ENCODE data around the gene CYP27A1.

Gene CYP27A1

GRCh38 chr2:218807626-218808025 lies 25.7 kb downstream of the CYP27A1 start:
- TF ChIP-seq PPARA (CRISPR knock-in tag; IDR thresholded peaks at IDR 0.05; ENCODE audit: borderline replicate concordance), result no peak
- TF ChIP-seq ZFP30 (CRISPR knock-in tag; IDR thresholded peaks at IDR 0.05), result no peak
- TF ChIP-seq TCF4 (CRISPR knock-in tag; IDR thresholded peaks at IDR 0.05; ENCODE audit: borderline replicate concordance), result no peak
- TF ChIP-seq TOX (CRISPR knock-in tag; IDR thresholded peaks at IDR 0.05; ENCODE audit: borderline replicate concordance), result no peak
- no peak for TF ChIP-seq ZFP3 (CRISPR knock-in tag; IDR thresholded peaks at IDR 0.05)
- ATAC-seq, result no peak

GRCh38 chr2:218809515-218809914 lies 27.6 kb downstream of the CYP27A1 start:
- TF ChIP-seq RARB (CRISPR knock-in tag; IDR thresholded peaks at IDR 0.05), result no peak
- TF ChIP-seq GLIS3 (CRISPR knock-in tag; IDR thresholded peaks at IDR 0.05), result no peak
- no peak for TF ChIP-seq ZFP30 (CRISPR knock-in tag; IDR thresholded peaks at IDR 0.05)
- TF ChIP-seq ZNF565 (CRISPR knock-in tag; conservative IDR thresholded peaks at IDR 0.05; ENCODE audit: low read depth), result no peak
- no peak for TF ChIP-seq CSRNP3 (CRISPR knock-in tag; IDR thresholded peaks at IDR 0.05)
- no peak for TF ChIP-seq TCF4 (CRISPR knock-in tag; IDR thresholded peaks at IDR 0.05; ENCODE audit: borderline replicate concordance)
- TF ChIP-seq ZFP3 (CRISPR knock-in tag; IDR thresholded peaks at IDR 0.05), result no peak
- TF ChIP-seq CSDC2 (CRISPR knock-in tag; IDR thresholded peaks at IDR 0.05), result no peak
- TF ChIP-seq ZNF70 (CRISPR knock-in tag; IDR thresholded peaks at IDR 0.05), result no peak
- no peak for TF ChIP-seq SNAI2 (CRISPR knock-in tag; IDR thresholded peaks at IDR 0.05)
- no peak for TF ChIP-seq OSR1 (CRISPR knock-in tag; IDR thresholded peaks at IDR 0.05)
- TF ChIP-seq TOX (CRISPR knock-in tag; IDR thresholded peaks at IDR 0.05; ENCODE audit: borderline replicate concordance), result no peak
- no peak for ATAC-seq

GRCh38 chr2:218810256-218810655 lies 28.3 kb downstream of the CYP27A1 start:
- ATAC-seq, result no peak
- TF ChIP-seq BACH2 (CRISPR knock-in tag; IDR thresholded peaks at IDR 0.05; ENCODE audit: borderline replicate concordance) (no peak), ZNF70 (CRISPR knock-in tag; IDR thresholded peaks at IDR 0.05) (no peak), TCF4 (CRISPR knock-in tag; IDR thresholded peaks at IDR 0.05; ENCODE audit: borderline replicate concordance) (no peak), ESRRG (CRISPR knock-in tag; IDR thresholded peaks at IDR 0.05) (no peak), ZNF8 (CRISPR knock-in tag; IDR thresholded peaks at IDR 0.05) (no peak), GLIS3 (CRISPR knock-in tag; IDR thresholded peaks at IDR 0.05) (no peak), ISL1 (CRISPR knock-in tag; IDR thresholded peaks at IDR 0.05) (no peak), OSR1 (CRISPR knock-in tag; IDR thresholded peaks at IDR 0.05) (no peak), PPARA (CRISPR knock-in tag; IDR thresholded peaks at IDR 0.05; ENCODE audit: borderline replicate concordance) (no peak), ZFP30 (CRISPR knock-in tag; IDR thresholded peaks at IDR 0.05) (no peak), CREB5 (CRISPR knock-in tag; IDR thresholded peaks at IDR 0.05; ENCODE audit: low read depth) (no peak), CSDC2 (CRISPR knock-in tag; IDR thresholded peaks at IDR 0.05) (no peak), ZNF565 (CRISPR knock-in tag; conservative IDR thresholded peaks at IDR 0.05; ENCODE audit: low read depth) (no peak), ARNTL (CRISPR knock-in tag; IDR thresholded peaks at IDR 0.05; ENCODE audit: borderline replicate concordance, low read depth) (no peak), RARB (CRISPR knock-in tag; IDR thresholded peaks at IDR 0.05) (no peak), PATZ1 (CRISPR knock-in tag; IDR thresholded peaks at IDR 0.05; ENCODE audit: borderline replicate concordance) (no peak), ZC3H10 (CRISPR knock-in tag; IDR thresholded peaks at IDR 0.05) (no peak)

GRCh38 chr2:218811382-218811781 lies 29.4 kb downstream of the CYP27A1 start:
- TF ChIP-seq CSRNP3 (CRISPR knock-in tag; IDR thresholded peaks at IDR 0.05) (no peak), ZFP30 (CRISPR knock-in tag; IDR thresholded peaks at IDR 0.05) (no peak), ESRRG (CRISPR knock-in tag; IDR thresholded peaks at IDR 0.05) (no peak), TOX (CRISPR knock-in tag; IDR thresholded peaks at IDR 0.05; ENCODE audit: borderline replicate concordance) (no peak), PPARA (CRISPR knock-in tag; IDR thresholded peaks at IDR 0.05; ENCODE audit: borderline replicate concordance) (no peak), ISL1 (CRISPR knock-in tag; IDR thresholded peaks at IDR 0.05) (no peak), ZC3H10 (CRISPR knock-in tag; IDR thresholded peaks at IDR 0.05) (no peak), ZNF565 (CRISPR knock-in tag; conservative IDR thresholded peaks at IDR 0.05; ENCODE audit: low read depth) (no peak), ZNF70 (CRISPR knock-in tag; IDR thresholded peaks at IDR 0.05) (no peak), POU6F1 (CRISPR knock-in tag; IDR thresholded peaks at IDR 0.05; ENCODE audit: borderline replicate concordance, low read depth) (no peak), SNAI2 (CRISPR knock-in tag; IDR thresholded peaks at IDR 0.05) (no peak), CREB5 (CRISPR knock-in tag; IDR thresholded peaks at IDR 0.05; ENCODE audit: low read depth) (no peak), PATZ1 (CRISPR knock-in tag; IDR thresholded peaks at IDR 0.05; ENCODE audit: borderline replicate concordance) (no peak)
- ATAC-seq, result no peak

All from SK-N-SH treated with all-trans-retinoic acid at 6 μM for 48 hours (cell line).